LNCaP clone FGC (cell line): ENCODE measurements around the gene CDADC1.
"Not testable (repeated sequence)": the region's sequence is repeated elsewhere in the genome, so short reads cannot be mapped to it uniquely, and the experiment has no call there.

Experiments
- DNase-seq: peaks from one replicate; pipeline ENCODE4 v3.0.0-alpha.2; 2011; ENCODE audit warnings: low read depth
- H3K4me3 ChIP-seq: 2 replicates; pipeline ENCODE4 v1.5.1; 2011; ENCODE audit warnings: mild to moderate bottlenecking, low read depth, low read length, control low read depth
- CTCF ChIP-seq: IDR thresholded peaks from 2 replicates; pipeline ENCODE4 v1.5.1; 2012; ENCODE audit warnings: mild to moderate bottlenecking; ENCODE audit not compliant: control insufficient read depth, insufficient read depth; ENCODE audit errors: extremely low read depth

CDADC1 gene

GRCh38 chr13:49287995-49288394 is 40.3 kb downstream of the CDADC1 start:
- DNase-seq, result no peak
- H3K4me3 ChIP-seq, result no peak overlapping the region
- TF ChIP-seq CTCF, result no peak

GRCh38 chr13:49288458-49288857 is 40.7 kb downstream of the CDADC1 start:
- DNase-seq, result no peak
- no peak for TF ChIP-seq CTCF

GRCh38 chr13:49292742-49293486 is 45.2 kb downstream of the CDADC1 start:
- DNase-seq, result no peak
- H3K4me3 ChIP-seq, result no peak overlapping the region
- TF ChIP-seq CTCF, result no peak

More at GRCh38 chr13:49288458-49288857, 40.7 kb downstream of the CDADC1 start:
- no peak overlapping the region for H3K4me3 ChIP-seq

- DNase-seq, H3K4me3 ChIP-seq: not testable (repeated sequence)
Observed at GRCh38 chr13:49294723-49295122, 47.0 kb downstream of the CDADC1 start.

GRCh38 chr13:49295244-49295643 is 47.5 kb downstream of the CDADC1 start:
- no peak for DNase-seq
- TF ChIP-seq CTCF, result no peak
- H3K4me3 ChIP-seq, result no peak overlapping the region

- no peak for DNase-seq
- no peak overlapping the region for H3K4me3 ChIP-seq
- TF ChIP-seq CTCF, result no peak
Observed at GRCh38 chr13:49296659-49297058, 48.9 kb downstream of the CDADC1 start.

GRCh38 chr13:49297338-49297737 is 49.6 kb downstream of the CDADC1 start:
- H3K4me3 ChIP-seq, result no peak overlapping the region
- TF ChIP-seq CTCF, result no peak
- no peak for DNase-seq
